RWPE2 (cell line): ENCODE results near the gene EHMT2.

Source experiments
- ATAC-seq: fragments of 200-7000 bp; cut with Tn5 transposase; 3 replicates; pipeline ENCODE4 v1.9.1; 2021; ENCODE audit warnings: low read depth
- DNase-seq: peaks from one replicate; pipeline ENCODE4 v3.0.0-alpha.2; 2020; ENCODE audit warnings: low spot score
- H3K27ac ChIP-seq: fragments of 450-650 bp; 2 replicates; pipeline ENCODE4 v1.5.1; 2017; ENCODE audit warnings: mild to moderate bottlenecking; ENCODE audit not compliant: poor library complexity, severe bottlenecking
- H3K27me3 ChIP-seq: fragments of 250-450 bp; sonication (Bioruptor Pico); 2 replicates; pipeline ENCODE4 v1.5.1; 2021; ENCODE audit warnings: mild to moderate bottlenecking, moderate library complexity; ENCODE audit not compliant: insufficient read depth, poor library complexity, severe bottlenecking
- H3K36me3 ChIP-seq: fragments of 250-450 bp; sonication (Bioruptor Pico); 2 replicates; pipeline ENCODE4 v1.5.1; 2020; ENCODE audit warnings: low read depth, mild to moderate bottlenecking, moderate library complexity
- H3K4me1 ChIP-seq: fragments of 250-450 bp; sonication (Bioruptor Pico); 2 replicates; pipeline ENCODE4 v1.5.1; 2021; ENCODE audit warnings: mild to moderate bottlenecking, moderate library complexity; ENCODE audit not compliant: insufficient read depth, poor library complexity, severe bottlenecking
- H3K4me3 ChIP-seq: fragments of 250-450 bp; sonication (Bioruptor Pico); 2 replicates; pipeline ENCODE4 v1.5.1; 2021; ENCODE audit warnings: mild to moderate bottlenecking, moderate library complexity; ENCODE audit not compliant: severe bottlenecking
- H3K9me3 ChIP-seq: fragments of 250-450 bp; sonication (Bioruptor Pico); 2 replicates; pipeline ENCODE4 v1.5.1; 2021; ENCODE audit warnings: mild to moderate bottlenecking, moderate library complexity; ENCODE audit not compliant: severe bottlenecking
- CTCF ChIP-seq: fragments of 450-650 bp; IDR thresholded peaks from one replicate; pipeline ENCODE4 v1.5.1; 2017; ENCODE audit warnings: mild to moderate bottlenecking, moderate library complexity; ENCODE audit not compliant: poor library complexity, severe bottlenecking

Gene EHMT2

GRCh38 chr6:31945154-31945506, 47.6 kb upstream of the EHMT2 start:
- ATAC-seq (no peak), DNase-seq (no peak)
- peak overlapping the region; percentile 32 for H3K27ac ChIP-seq
- TF ChIP-seq CTCF: no peak
- H3K27me3 ChIP-seq: no peaks in the 10 kb centered on the region
- H3K36me3 ChIP-seq: no peaks in the 10 kb centered on the region
- peaks cover 10% of the 10 kb centered on the region for H3K4me1 ChIP-seq
- no peak overlapping the region for H3K4me3 ChIP-seq
- no peaks in the 10 kb centered on the region for H3K9me3 ChIP-seq

- Histone ChIP-seq H3K27me3 (no peaks in the 10 kb centered on the region), H3K36me3 (no peaks in the 10 kb centered on the region), H3K4me3 (no peak overlapping the region), H3K27ac (no peak overlapping the region), H3K9me3 (no peaks in the 10 kb centered on the region), H3K4me1 (peaks cover 10% of the 10 kb centered on the region)
- no peak for TF ChIP-seq CTCF
- DNase-seq (no peak), ATAC-seq (no peak)
Measured at GRCh38 chr6:31943742-31944141, 46.2 kb upstream of the EHMT2 start.

- H3K27me3 ChIP-seq: no peaks in the 10 kb centered on the region
- no peaks in the 10 kb centered on the region for H3K36me3 ChIP-seq
- DNase-seq: no peak
- no peak for TF ChIP-seq CTCF
- H3K4me1 ChIP-seq: peaks cover 2% of the 10 kb centered on the region
- H3K27ac ChIP-seq: no peak overlapping the region
- no peak overlapping the region for H3K4me3 ChIP-seq
- ATAC-seq: no peak
- no peaks in the 10 kb centered on the region for H3K9me3 ChIP-seq
Measured at GRCh38 chr6:31940256-31940664, 42.8 kb upstream of the EHMT2 start.

GRCh38 chr6:31935823-31936222, 38.3 kb upstream of the EHMT2 start:
- no peak overlapping the region for H3K27ac ChIP-seq
- ATAC-seq (no peak), DNase-seq (no peak)
- no peak overlapping the region for H3K4me3 ChIP-seq
- H3K9me3 ChIP-seq: peaks cover under 1% of the 10 kb centered on the region
- no peak for TF ChIP-seq CTCF
- no peaks in the 10 kb centered on the region for H3K4me1 ChIP-seq
- no peaks in the 10 kb centered on the region for H3K27me3 ChIP-seq
- no peaks in the 10 kb centered on the region for H3K36me3 ChIP-seq

GRCh38 chr6:31935021-31935420, 37.5 kb upstream of the EHMT2 start:
- Histone ChIP-seq H3K36me3 (no peaks in the 10 kb centered on the region), H3K9me3 (peaks cover 1% of the 10 kb centered on the region), H3K27me3 (no peaks in the 10 kb centered on the region), H3K27ac (no peak overlapping the region), H3K4me1 (no peaks in the 10 kb centered on the region), H3K4me3 (no peak overlapping the region)
- DNase-seq (no peak), ATAC-seq (no peak)
- no peak for TF ChIP-seq CTCF
